Panc1 (cell line): ENCODE results near the gene LSS. TPM values are rescaled to one million over a fixed set of nuclear protein-coding genes. Genes with fewer than 3 reads are reported as not detected.
A peak's percentile ranks its signal among the peaks of the same experiment; 100 is the strongest.

ENCODE experiments used
- ATAC-seq: fragments of 200-7000 bp; cut with Tn5 transposase; 2 replicates; pipeline ENCODE4 v1.9.1; 2020; ENCODE audit warnings: mild to moderate bottlenecking, moderate library complexity
- BruUV-seq: library from RNA; stranded (reverse); fragments of 400-500 nt; replicated peaks from 2 replicates; lab custom pipeline; 2021; lab: Mats Ljungman, UMichigan
- CTCF ChIA-PET: fragments of 300-600 bp; sonication (Branson Sonifier 250); formaldehyde crosslinking; loops from one replicate; lab custom pipeline; 2022; ENCODE audit warnings: antibody characterized with exemption; lab: Charles Lee
- POLR2A ChIA-PET: fragments of 300-600 bp; sonication (Branson Sonifier 250); formaldehyde crosslinking; loops from one replicate; lab custom pipeline; 2022; ENCODE audit warnings: antibody characterized with exemption; lab: Charles Lee
- DNase-seq: peaks from one replicate; pipeline ENCODE4 v3.0.0-alpha.2; 2010; ENCODE audit warnings: low read depth, low spot score
- H3K27ac ChIP-seq: 2 replicates; pipeline ENCODE4 v1.5.1; 2011; ENCODE audit warnings: mild to moderate bottlenecking, low read length, inconsistent platforms
- H3K27me3 ChIP-seq: fragments of 200-500 bp; sonication (Bioruptor generic); 2 replicates; pipeline ENCODE4 v1.6.0; 2014; ENCODE audit warnings: low read length, inconsistent platforms; ENCODE audit not compliant: control insufficient read depth, insufficient read depth
- H3K36me3 ChIP-seq: fragments of 200-500 bp; sonication (Bioruptor generic); 2 replicates; pipeline ENCODE4 v1.5.1; 2014; ENCODE audit warnings: inconsistent platforms, mild to moderate bottlenecking, low read length, moderate library complexity; ENCODE audit not compliant: control insufficient read depth, insufficient read depth
- H3K4me1 ChIP-seq: 2 replicates; pipeline ENCODE4 v1.5.1; 2011; ENCODE audit warnings: inconsistent platforms, mild to moderate bottlenecking, low read length, moderate library complexity; ENCODE audit not compliant: control insufficient read depth, insufficient read depth
- H3K4me3 ChIP-seq, 2 experiments: 2 replicates each; pipeline ENCODE4 v1.5.1; 2011 to 2012; ENCODE audit warnings: low read depth in 2 of 2, low read length in 2 of 2, mild to moderate bottlenecking in 2 of 2, inconsistent platforms in 1 of 2, moderate library complexity in 1 of 2
- H3K9me3 ChIP-seq: fragments of 200-500 bp; sonication (Bioruptor generic); 2 replicates; pipeline ENCODE4 v1.5.1; 2014; ENCODE audit warnings: low read depth, mild to moderate bottlenecking, inconsistent platforms, low read length, moderate library complexity; ENCODE audit not compliant: control insufficient read depth, insufficient read depth
- POLR2AphosphoS5 ChIP-seq: IDR thresholded peaks from 2 replicates; pipeline ENCODE4 v1.6.1; 2012; ENCODE audit warnings: mild to moderate bottlenecking, low read depth, low read length, moderate library complexity
- SIN3A ChIP-seq: IDR thresholded peaks from 2 replicates; pipeline ENCODE4 v1.6.1; 2012; ENCODE audit warnings: low read depth, mild to moderate bottlenecking, low read length, moderate library complexity, borderline replicate concordance; ENCODE audit not compliant: insufficient read depth
- TCF7L2 ChIP-seq: IDR thresholded peaks from 2 replicates; pipeline ENCODE4 v1.6.1; 2011; ENCODE audit warnings: mild to moderate bottlenecking, low read depth, low read length, inconsistent platforms
- in situ Hi-C: cut with HindIII; loops from 2 replicates; pipeline ENCODE4 v1.10.0; 2016; ENCODE audit warnings: low sequenced_read_pairs, low pct_unique_long_range_greater_than_20kb
- intact Hi-C: fragments of 100-400 bp; cut with micrococcal nuclease; formaldehyde crosslinking; loops from one replicate; pipeline ENCODE4 v1.10.0; 2022; ENCODE audit not compliant: unreplicated experiment
- total RNA-seq: library from RNA; stranded (reverse); gene quantifications from one replicate; pipeline ENCODE4 v1.2.1, GENCODE V29; 2021; ENCODE audit not compliant: unreplicated experiment
- TF ChIP-seq, protein P1 (sequence below): fragments of 450-650 bp; IDR thresholded peaks from 2 replicates; pipeline ENCODE4 v1.5.1; 2017; ENCODE audit warnings: mild to moderate bottlenecking
- TF ChIP-seq, protein P2 (sequence below), 2 experiments: IDR thresholded peaks; 2 replicates each; pipeline ENCODE4 v1.6.1; 2011 to 2012; ENCODE audit warnings: low read depth in 2 of 2, control low read depth in 1 of 2, low read length in 1 of 2, mild to moderate bottlenecking in 1 of 2, moderate library complexity in 1 of 2; ENCODE audit not compliant: insufficient read depth in 1 of 2

LSS gene
- total RNA-seq, 1 experiment from 2014 or later: 111 TPM

DNA sequence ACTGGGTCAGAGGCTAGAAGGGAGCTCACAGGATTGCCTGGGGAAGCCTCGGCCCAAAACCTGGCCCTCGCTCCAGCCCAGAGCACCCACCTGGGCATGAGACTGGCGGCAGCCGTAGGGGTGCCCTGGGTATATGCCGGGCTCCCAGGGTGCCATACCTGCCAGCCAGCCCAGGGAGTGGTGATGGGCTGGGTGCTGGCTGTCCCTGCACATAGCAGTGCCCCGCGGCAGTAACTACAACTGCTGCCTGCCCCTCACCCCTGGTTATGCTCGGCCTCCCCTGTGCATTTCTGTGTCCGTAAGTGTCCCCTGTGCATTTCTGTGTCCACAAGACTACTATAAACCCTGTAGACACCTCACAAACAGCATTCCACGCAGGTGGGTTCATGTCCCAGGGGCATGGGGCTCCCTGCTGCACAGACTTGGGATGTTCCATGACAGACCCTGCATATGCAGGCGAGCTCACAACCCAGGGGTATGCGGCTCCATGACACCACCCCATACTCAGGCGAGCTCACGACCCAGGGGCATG is 38.5 kb downstream of the LSS start:
- intact Hi-C loops: no loop called here
- Histone ChIP-seq H3K27ac (no peak overlapping the region), H3K9me3 (no peaks in the 10 kb centered on the region), H3K36me3 (no peaks in the 10 kb centered on the region), H3K4me3 (no peak overlapping the region), H3K27me3 (no peaks in the 10 kb centered on the region), H3K4me1 (peaks cover 5% of the 10 kb centered on the region; the same call in 1 of the 2 replicates)
- in situ Hi-C loops: no loop called here
- BruUV-seq: no TSS peak
- ChIA-PET POLR2A (no interaction called here), CTCF (no interaction called here)
- no peak for ATAC-seq
- DNase-seq: no peak
- TF ChIP-seq TCF7L2 (no peak), POLR2AphosphoS5 (no peak), SIN3A (no peak)
- TF ChIP-seq, protein P1, sequence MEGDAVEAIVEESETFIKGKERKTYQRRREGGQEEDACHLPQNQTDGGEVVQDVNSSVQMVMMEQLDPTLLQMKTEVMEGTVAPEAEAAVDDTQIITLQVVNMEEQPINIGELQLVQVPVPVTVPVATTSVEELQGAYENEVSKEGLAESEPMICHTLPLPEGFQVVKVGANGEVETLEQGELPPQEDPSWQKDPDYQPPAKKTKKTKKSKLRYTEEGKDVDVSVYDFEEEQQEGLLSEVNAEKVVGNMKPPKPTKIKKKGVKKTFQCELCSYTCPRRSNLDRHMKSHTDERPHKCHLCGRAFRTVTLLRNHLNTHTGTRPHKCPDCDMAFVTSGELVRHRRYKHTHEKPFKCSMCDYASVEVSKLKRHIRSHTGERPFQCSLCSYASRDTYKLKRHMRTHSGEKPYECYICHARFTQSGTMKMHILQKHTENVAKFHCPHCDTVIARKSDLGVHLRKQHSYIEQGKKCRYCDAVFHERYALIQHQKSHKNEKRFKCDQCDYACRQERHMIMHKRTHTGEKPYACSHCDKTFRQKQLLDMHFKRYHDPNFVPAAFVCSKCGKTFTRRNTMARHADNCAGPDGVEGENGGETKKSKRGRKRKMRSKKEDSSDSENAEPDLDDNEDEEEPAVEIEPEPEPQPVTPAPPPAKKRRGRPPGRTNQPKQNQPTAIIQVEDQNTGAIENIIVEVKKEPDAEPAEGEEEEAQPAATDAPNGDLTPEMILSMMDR: no peak
- TF ChIP-seq, protein P2, sequence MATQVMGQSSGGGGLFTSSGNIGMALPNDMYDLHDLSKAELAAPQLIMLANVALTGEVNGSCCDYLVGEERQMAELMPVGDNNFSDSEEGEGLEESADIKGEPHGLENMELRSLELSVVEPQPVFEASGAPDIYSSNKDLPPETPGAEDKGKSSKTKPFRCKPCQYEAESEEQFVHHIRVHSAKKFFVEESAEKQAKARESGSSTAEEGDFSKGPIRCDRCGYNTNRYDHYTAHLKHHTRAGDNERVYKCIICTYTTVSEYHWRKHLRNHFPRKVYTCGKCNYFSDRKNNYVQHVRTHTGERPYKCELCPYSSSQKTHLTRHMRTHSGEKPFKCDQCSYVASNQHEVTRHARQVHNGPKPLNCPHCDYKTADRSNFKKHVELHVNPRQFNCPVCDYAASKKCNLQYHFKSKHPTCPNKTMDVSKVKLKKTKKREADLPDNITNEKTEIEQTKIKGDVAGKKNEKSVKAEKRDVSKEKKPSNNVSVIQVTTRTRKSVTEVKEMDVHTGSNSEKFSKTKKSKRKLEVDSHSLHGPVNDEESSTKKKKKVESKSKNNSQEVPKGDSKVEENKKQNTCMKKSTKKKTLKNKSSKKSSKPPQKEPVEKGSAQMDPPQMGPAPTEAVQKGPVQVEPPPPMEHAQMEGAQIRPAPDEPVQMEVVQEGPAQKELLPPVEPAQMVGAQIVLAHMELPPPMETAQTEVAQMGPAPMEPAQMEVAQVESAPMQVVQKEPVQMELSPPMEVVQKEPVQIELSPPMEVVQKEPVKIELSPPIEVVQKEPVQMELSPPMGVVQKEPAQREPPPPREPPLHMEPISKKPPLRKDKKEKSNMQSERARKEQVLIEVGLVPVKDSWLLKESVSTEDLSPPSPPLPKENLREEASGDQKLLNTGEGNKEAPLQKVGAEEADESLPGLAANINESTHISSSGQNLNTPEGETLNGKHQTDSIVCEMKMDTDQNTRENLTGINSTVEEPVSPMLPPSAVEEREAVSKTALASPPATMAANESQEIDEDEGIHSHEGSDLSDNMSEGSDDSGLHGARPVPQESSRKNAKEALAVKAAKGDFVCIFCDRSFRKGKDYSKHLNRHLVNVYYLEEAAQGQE (IDR thresholded peaks at IDR 0.05; ENCODE audit: insufficient read depth in 1 of 2, low read depth in 2 of 2, low read length in 1 of 2): no peak

DNA sequence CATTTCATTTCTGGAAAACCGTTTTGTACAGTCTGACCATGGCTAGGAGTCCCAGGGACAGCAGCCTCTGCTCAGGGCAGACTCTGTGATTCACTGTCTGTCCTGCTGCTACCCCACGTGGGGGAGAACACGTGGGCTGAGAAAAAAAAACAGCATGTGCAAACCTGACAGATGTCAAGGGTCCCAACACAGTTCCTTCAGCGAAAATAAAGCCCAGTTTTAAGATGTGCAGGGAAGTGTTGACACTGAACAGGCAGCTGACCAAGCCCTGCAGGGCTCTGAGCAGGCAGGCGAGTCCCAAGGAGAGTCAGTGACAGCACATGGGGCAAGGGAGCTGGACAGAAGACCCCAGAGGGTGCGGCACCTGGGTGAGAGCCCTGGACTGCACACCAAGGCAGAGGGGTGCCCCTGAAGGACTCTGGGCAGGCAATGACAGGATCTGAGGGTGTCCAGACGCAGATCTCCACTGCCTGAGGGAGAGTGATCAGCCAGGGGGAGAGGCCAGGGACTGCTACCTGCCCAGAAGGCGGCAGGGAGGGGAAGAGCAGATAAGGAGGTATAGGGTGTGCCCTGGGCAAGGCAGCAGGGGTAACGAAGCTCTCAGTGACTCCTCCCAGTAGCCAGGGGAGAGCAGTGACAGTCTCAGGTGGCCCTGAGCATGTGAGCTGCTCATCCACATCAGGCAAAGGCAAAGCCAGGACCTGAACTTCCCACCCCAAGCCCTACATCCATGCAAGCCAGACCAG is 39.2 kb downstream of the LSS start:
- POLR2A ChIA-PET: no interaction called here
- CTCF ChIA-PET: no interaction called here
- ATAC-seq (peak; percentile 47), DNase-seq (no peak)
- intact Hi-C loops (no loop called here), in situ Hi-C loops (no loop called here)
- Histone ChIP-seq H3K27me3 (no peaks in the 10 kb centered on the region), H3K27ac (no peak overlapping the region), H3K36me3 (no peaks in the 10 kb centered on the region), H3K4me1 (peaks cover 5% of the 10 kb centered on the region; the same call in 1 of the 2 replicates), H3K9me3 (no peaks in the 10 kb centered on the region), H3K4me3 (no peak overlapping the region)
- no TSS peak for BruUV-seq
- TF ChIP-seq TCF7L2 (no peak), SIN3A (no peak), POLR2AphosphoS5 (no peak)
- TF ChIP-seq, protein P1: no peak
- TF ChIP-seq, protein P2 (IDR thresholded peaks at IDR 0.05; ENCODE audit: insufficient read depth in 1 of 2, low read depth in 2 of 2, low read length in 1 of 2): no peak
